Peyer's patch (tissue), 4 donors: ENCODE measurements around the gene ATP13A4. TPM values are rescaled to one million over a fixed set of nuclear protein-coding genes. Genes with fewer than 3 reads are reported as not detected.

Experiments used
- DNase-seq, 3 donors: peaks; one replicate each; pipeline ENCODE4 v3.0.0-alpha.2; 2017 to 2019
- H3K27ac ChIP-seq, 4 donors: fragments of 200-600 bp; sonication (generic); one replicate each; pipeline ENCODE4 v1.5.1; 2016 to 2019
- H3K27me3 ChIP-seq, 2 donors: fragments of 200-600 bp; sonication (generic); one replicate each; pipeline ENCODE4 v1.5.1; 2019
- H3K36me3 ChIP-seq, 3 donors: fragments of 200-600 bp; sonication (generic); one replicate each; pipeline ENCODE4 v1.5.1; 2016 to 2019
- H3K4me1 ChIP-seq, 4 donors: fragments of 200-600 bp; sonication (generic); one replicate each; pipeline ENCODE4 v1.5.1; 2016 to 2019
- H3K4me3 ChIP-seq, 4 donors: fragments of 200-600 bp; sonication (generic); 1 replicate in 3 of 4; 2 replicates in 1 of 4; pipeline ENCODE4 v1.5.1; 2016 to 2019; ENCODE audit warnings: mild to moderate bottlenecking in 1 of 4
- H3K9me3 ChIP-seq, 4 donors: fragments of 200-600 bp; sonication (generic); one replicate each; pipeline ENCODE4 v1.5.1; 2016 to 2019; ENCODE audit warnings: mild to moderate bottlenecking in 1 of 4
- POLR2A ChIP-seq, 2 donors: fragments of 450-650 bp; IDR thresholded peaks; one replicate each; pipeline ENCODE4 v1.5.1; 2017; ENCODE audit warnings: antibody characterized with exemption in 2 of 2, mild to moderate bottlenecking in 2 of 2, moderate library complexity in 2 of 2
- total RNA-seq, 4 donors: library from RNA; depleted of rRNA; stranded (reverse); fragments of >200 nt; gene quantifications; one replicate each; pipeline ENCODE4 v1.1.0, GENCODE V29; 2016
- TF ChIP-seq, protein P1 (sequence below), 6 experiments: fragments of 450-650 bp in 4 of 6; fragments of 200-600 bp in 2 of 6; sonication (generic) in 1 of 6; IDR thresholded peaks; one replicate each; pipeline ENCODE4 v1.5.1; 2017 to 2019; ENCODE audit warnings: antibody characterized with exemption in 6 of 6, mild to moderate bottlenecking in 3 of 6, moderate library complexity in 1 of 6

The ATP13A4 gene
- total RNA-seq, 4 donors from 2014 or later = 0.47 to 2.1 (median 1.1) TPM; not detected in 1

DNA sequence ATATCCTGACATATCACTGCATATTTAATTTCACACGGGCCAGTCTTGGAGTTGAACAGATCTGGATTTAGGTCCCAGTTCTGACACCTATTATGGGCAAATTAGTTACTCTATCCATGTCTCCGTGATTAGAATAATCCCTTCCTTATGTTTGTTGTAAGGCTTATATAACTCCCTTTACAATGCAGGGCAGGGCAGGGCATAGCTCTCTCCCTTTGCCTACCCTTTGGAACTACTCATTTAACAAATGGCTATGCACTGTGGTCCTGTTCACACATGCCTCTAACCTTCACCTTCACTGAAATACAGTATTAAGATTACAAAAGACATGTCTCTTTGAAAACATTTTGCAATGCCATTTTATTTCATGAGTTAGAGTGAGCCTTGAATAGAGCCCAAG, 151.4 kb downstream of the ATP13A4 start:
- DNase-seq = no peak
- Histone ChIP-seq H3K4me3 (no peak overlapping the region), H3K27me3 (no peaks in the 10 kb centered on the region), H3K9me3 (no peaks in the 10 kb centered on the region), H3K36me3 (no peaks in the 10 kb centered on the region), H3K27ac (no peak overlapping the region), H3K4me1 (no peaks in the 10 kb centered on the region)
- no peak for TF ChIP-seq POLR2A (IDR thresholded peaks at IDR 0.05)
- TF ChIP-seq, protein P1, sequence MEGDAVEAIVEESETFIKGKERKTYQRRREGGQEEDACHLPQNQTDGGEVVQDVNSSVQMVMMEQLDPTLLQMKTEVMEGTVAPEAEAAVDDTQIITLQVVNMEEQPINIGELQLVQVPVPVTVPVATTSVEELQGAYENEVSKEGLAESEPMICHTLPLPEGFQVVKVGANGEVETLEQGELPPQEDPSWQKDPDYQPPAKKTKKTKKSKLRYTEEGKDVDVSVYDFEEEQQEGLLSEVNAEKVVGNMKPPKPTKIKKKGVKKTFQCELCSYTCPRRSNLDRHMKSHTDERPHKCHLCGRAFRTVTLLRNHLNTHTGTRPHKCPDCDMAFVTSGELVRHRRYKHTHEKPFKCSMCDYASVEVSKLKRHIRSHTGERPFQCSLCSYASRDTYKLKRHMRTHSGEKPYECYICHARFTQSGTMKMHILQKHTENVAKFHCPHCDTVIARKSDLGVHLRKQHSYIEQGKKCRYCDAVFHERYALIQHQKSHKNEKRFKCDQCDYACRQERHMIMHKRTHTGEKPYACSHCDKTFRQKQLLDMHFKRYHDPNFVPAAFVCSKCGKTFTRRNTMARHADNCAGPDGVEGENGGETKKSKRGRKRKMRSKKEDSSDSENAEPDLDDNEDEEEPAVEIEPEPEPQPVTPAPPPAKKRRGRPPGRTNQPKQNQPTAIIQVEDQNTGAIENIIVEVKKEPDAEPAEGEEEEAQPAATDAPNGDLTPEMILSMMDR (IDR thresholded peaks at IDR 0.05) = no peak

DNA sequence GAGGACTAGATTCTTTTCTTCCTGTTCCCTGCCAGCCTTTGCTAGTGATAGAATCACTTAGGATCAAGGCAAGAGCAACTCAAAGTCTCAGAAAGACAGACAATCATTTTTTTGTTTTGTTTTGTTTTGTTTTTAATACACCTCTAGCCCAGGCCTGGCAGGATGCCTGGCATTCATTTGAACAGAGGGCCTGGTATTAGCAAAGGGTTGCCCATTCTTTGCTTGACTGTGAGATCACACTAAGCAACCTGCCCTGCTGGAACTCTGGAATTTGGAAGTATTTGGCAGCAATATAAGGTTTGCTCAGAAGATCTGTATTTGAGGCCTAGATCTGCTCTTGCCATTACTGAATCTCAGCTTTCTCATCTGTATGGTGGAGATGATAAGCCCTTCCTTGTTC, 154.4 kb downstream of the ATP13A4 start:
- no peak for DNase-seq
- H3K27me3 ChIP-seq = no peaks in the 10 kb centered on the region
- H3K27ac ChIP-seq = no peak overlapping the region
- no peak for TF ChIP-seq POLR2A (IDR thresholded peaks at IDR 0.05)
- TF ChIP-seq, protein P1 (IDR thresholded peaks at IDR 0.05) = no peak
- H3K36me3 ChIP-seq = no peaks in the 10 kb centered on the region
- no peak overlapping the region for H3K4me3 ChIP-seq
- no peaks in the 10 kb centered on the region for H3K4me1 ChIP-seq
- H3K9me3 ChIP-seq = no peaks in the 10 kb centered on the region

DNA sequence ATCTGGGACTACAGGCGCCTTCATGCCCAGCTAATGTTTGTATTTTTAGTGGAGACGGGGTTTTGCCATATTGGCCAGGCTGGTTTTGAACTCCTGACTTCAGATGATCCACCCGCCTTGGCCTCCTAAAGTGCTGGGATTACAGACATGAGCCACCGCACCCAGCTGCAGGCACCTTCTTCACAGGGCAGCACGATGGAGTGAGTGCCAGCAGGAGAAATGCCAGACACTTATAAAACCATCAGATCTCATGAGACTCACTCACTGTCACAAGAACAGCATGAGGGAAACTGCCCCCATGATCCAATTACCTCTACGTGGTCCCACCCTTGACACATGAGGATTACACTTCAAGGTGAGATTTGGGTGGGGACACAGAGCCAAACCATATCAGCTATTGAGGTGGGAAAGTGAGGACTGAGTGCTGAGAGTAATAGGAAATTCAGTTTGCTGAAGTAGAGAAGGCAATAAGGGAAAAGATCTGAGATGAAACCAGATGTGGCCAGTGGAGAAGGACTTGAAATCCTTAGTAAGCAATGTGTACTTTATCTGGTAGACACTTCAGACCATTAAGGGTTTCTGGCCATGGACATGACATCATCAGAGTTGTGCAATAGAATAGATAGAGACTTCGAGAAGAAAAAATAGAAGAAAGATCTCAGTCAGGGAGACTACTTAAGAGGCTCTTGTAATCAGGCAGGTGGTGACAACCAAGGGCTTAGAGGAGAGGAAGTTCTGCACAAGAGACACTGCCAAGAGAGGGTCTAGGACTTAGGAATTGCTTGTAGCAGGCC, 158.0 kb downstream of the ATP13A4 start:
- Histone ChIP-seq H3K27me3 (no peaks in the 10 kb centered on the region), H3K4me3 (no peak overlapping the region), H3K9me3 (no peaks in the 10 kb centered on the region), H3K4me1 (no peaks in the 10 kb centered on the region), H3K36me3 (no peaks in the 10 kb centered on the region), H3K27ac (no peak overlapping the region)
- no peak for DNase-seq
- TF ChIP-seq, protein P1 (IDR thresholded peaks at IDR 0.05) = no peak
- TF ChIP-seq POLR2A (IDR thresholded peaks at IDR 0.05) = no peak

DNA sequence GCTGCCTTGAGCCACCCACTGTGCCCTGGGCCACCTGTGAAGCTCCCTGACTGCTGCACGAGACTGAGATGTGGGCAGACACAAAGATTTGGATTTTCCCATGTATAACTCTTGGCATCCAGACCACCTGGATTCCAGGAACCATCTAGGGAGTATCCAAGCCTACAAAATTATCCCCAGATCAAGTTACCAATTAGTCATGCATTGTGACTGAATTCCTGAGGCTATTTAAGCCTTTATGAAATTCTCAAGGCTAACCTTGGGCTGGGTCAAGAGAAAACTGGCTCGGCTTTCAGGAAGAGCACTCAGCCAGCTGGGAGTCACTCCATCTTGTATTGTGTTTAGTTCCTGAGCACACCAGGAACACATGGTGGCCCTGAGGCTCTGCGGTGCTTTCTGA, 162.8 kb downstream of the ATP13A4 start:
- H3K27ac ChIP-seq = no peak overlapping the region
- no peaks in the 10 kb centered on the region for H3K4me1 ChIP-seq
- DNase-seq = no peak
- no peaks in the 10 kb centered on the region for H3K36me3 ChIP-seq
- H3K4me3 ChIP-seq = no peak overlapping the region
- TF ChIP-seq POLR2A (IDR thresholded peaks at IDR 0.05) = no peak
- TF ChIP-seq, protein P1 (IDR thresholded peaks at IDR 0.05) = no peak
- no peaks in the 10 kb centered on the region for H3K9me3 ChIP-seq
- no peaks in the 10 kb centered on the region for H3K27me3 ChIP-seq

DNA sequence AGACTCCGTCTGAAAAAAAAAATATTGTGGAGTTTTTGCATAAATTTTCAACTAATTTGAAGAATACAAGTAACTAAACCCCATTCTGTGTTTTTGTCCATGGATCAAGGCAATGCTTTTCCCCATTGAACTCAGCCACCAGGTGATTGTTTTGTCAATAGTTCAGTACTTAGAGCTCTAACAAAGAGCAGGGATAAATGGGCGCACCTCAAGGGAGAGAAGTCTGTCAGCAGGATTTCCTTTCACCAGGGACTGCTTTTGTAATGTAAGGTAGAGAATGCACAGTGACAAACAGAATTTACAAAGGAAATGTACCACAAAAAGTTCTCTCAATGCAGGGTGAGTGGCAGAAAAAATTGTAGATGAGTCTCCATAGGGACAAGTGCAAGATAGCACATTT, 165.4 kb downstream of the ATP13A4 start:
- DNase-seq = no peak
- no peak for TF ChIP-seq POLR2A (IDR thresholded peaks at IDR 0.05)
- TF ChIP-seq, protein P1 (IDR thresholded peaks at IDR 0.05) = no peak
- Histone ChIP-seq H3K4me3 (no peak overlapping the region), H3K36me3 (no peaks in the 10 kb centered on the region), H3K9me3 (no peaks in the 10 kb centered on the region), H3K27me3 (no peaks in the 10 kb centered on the region), H3K27ac (no peak overlapping the region), H3K4me1 (no peaks in the 10 kb centered on the region)
